Measurements from ENCODE around the gene PLSCR4. TPM values are rescaled to one million over a fixed set of nuclear protein-coding genes. Genes with fewer than 3 reads are reported as not detected.

PLSCR4 gene
- total RNA-seq, 2 experiments from 2014 or later = 0.31 TPM; not detected in 1

- no peak for DNase-seq
- POLR2A ChIA-PET = no interaction called here
- CTCF ChIA-PET = interaction anchor here (1.3 kb wide), 1 partner anchor 25 kb away, joined by 3 read pairs; no protein-coding TSS in a partner anchor
- H3K27ac Mint-ChIP-seq = no peak overlapping the region
- H3K4me3 Mint-ChIP-seq = no peak overlapping the region
- ATAC-seq = no peak
- peaks cover 31% of the 10 kb centered on the region for H3K27me3 Mint-ChIP-seq (ENCODE audit: low read depth)
- H3K36me3 Mint-ChIP-seq (ENCODE audit: low read depth) = no peaks in the 10 kb centered on the region
- H3K4me1 Mint-ChIP-seq (ENCODE audit: low read depth) = peaks cover 15% of the 10 kb centered on the region
- H3K9me3 Mint-ChIP-seq (ENCODE audit: insufficient read depth) = no peaks in the 10 kb centered on the region
Observed at GRCh38 chr3:146164506-146164905, 86.4 kb downstream of the PLSCR4 start.

- no peak overlapping the region for H3K4me3 Mint-ChIP-seq
- H3K4me1 Mint-ChIP-seq (ENCODE audit: low read depth) = peaks cover 15% of the 10 kb centered on the region
- H3K36me3 Mint-ChIP-seq (ENCODE audit: low read depth) = no peaks in the 10 kb centered on the region
- no peak overlapping the region for H3K27ac Mint-ChIP-seq
- peaks cover 32% of the 10 kb centered on the region for H3K27me3 Mint-ChIP-seq (ENCODE audit: low read depth)
- ChIA-PET CTCF (interaction anchor here (1.3 kb wide), 1 partner anchor 26 kb away, joined by 3 read pairs; no protein-coding TSS in a partner anchor), POLR2A (no interaction called here)
- H3K9me3 Mint-ChIP-seq (ENCODE audit: insufficient read depth) = no peaks in the 10 kb centered on the region
- ATAC-seq = no peak
- DNase-seq = no peak
Observed at GRCh38 chr3:146164071-146164470, 86.8 kb downstream of the PLSCR4 start.

- ChIA-PET POLR2A (no interaction called here), CTCF (interaction anchor here (1.3 kb wide), 1 partner anchor 26 kb away, joined by 3 read pairs; no protein-coding TSS in a partner anchor)
- no peaks in the 10 kb centered on the region for H3K9me3 Mint-ChIP-seq (ENCODE audit: insufficient read depth)
- peaks cover 37% of the 10 kb centered on the region for H3K27me3 Mint-ChIP-seq (ENCODE audit: low read depth)
- H3K4me3 Mint-ChIP-seq = no peak overlapping the region
- ATAC-seq (no peak), DNase-seq (no peak)
- no peak overlapping the region for H3K27ac Mint-ChIP-seq
- peaks cover 15% of the 10 kb centered on the region for H3K4me1 Mint-ChIP-seq (ENCODE audit: low read depth)
- H3K36me3 Mint-ChIP-seq (ENCODE audit: low read depth) = no peaks in the 10 kb centered on the region
Observed at GRCh38 chr3:146163584-146163983, 87.3 kb downstream of the PLSCR4 start.

GRCh38 chr3:146162561-146162960 lies 88.3 kb downstream of the PLSCR4 start:
- H3K9me3 Mint-ChIP-seq (ENCODE audit: insufficient read depth) = no peaks in the 10 kb centered on the region
- no peak overlapping the region for H3K4me3 Mint-ChIP-seq
- no peak for ATAC-seq
- POLR2A ChIA-PET = no interaction called here
- H3K27me3 Mint-ChIP-seq (ENCODE audit: low read depth) = peaks cover 42% of the 10 kb centered on the region
- CTCF ChIA-PET = no interaction called here
- no peak overlapping the region for H3K27ac Mint-ChIP-seq
- no peak for DNase-seq
- H3K36me3 Mint-ChIP-seq (ENCODE audit: low read depth) = no peaks in the 10 kb centered on the region
- peaks cover 15% of the 10 kb centered on the region for H3K4me1 Mint-ChIP-seq (ENCODE audit: low read depth)

DNA sequence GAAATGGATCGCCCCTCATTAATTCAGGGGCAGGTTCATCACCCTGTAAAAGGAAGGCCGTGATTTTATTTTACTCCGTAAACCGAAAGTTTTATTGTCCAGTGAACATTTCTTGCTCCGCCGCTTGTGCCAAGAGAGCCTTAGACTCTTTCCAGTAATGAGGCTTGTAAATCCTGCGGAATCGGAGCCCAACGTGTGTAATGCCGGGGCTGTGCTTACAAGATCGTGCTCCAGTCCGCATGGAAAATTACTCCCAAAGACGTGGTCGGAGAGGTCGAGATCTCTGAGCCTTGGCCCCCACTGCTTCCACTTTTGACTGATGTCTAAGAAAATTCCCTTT lies 89.3 kb downstream of the PLSCR4 start:
- no peaks in the 10 kb centered on the region for H3K9me3 Mint-ChIP-seq (ENCODE audit: insufficient read depth)
- H3K4me3 Mint-ChIP-seq = peak overlapping the region; percentile 39
- peaks cover 44% of the 10 kb centered on the region for H3K27me3 Mint-ChIP-seq (ENCODE audit: low read depth)
- DNase-seq (no peak), ATAC-seq (no peak)
- H3K4me1 Mint-ChIP-seq (ENCODE audit: low read depth) = peaks cover 15% of the 10 kb centered on the region
- H3K27ac Mint-ChIP-seq = no peak overlapping the region
- ChIA-PET CTCF (no interaction called here), POLR2A (no interaction called here)
- H3K36me3 Mint-ChIP-seq (ENCODE audit: low read depth) = no peaks in the 10 kb centered on the region

GRCh38 chr3:146160964-146161662 lies 89.8 kb downstream of the PLSCR4 start, which contains the start of gene PLOD2:
TSS of gene PLOD2 (minus strand) at chr3:146161184. CDS start at chr3:146160989, 195 bp downstream.
- H3K4me1 Mint-ChIP-seq (ENCODE audit: low read depth) = peaks cover 15% of the 10 kb centered on the region
- DNase-seq = peak; percentile 28
- peak; percentile 78 for ATAC-seq
- ChIA-PET CTCF (no interaction called here), POLR2A (no interaction called here)
- no peaks in the 10 kb centered on the region for H3K36me3 Mint-ChIP-seq (ENCODE audit: low read depth)
- H3K27ac Mint-ChIP-seq = no peak within 1 kb of the TSS
- H3K4me3 Mint-ChIP-seq = peak within 1 kb of the TSS; percentile 61
- no peaks in the 10 kb centered on the region for H3K9me3 Mint-ChIP-seq (ENCODE audit: insufficient read depth)
- peaks cover 45% of the 10 kb centered on the region for H3K27me3 Mint-ChIP-seq (ENCODE audit: low read depth)

DNA sequence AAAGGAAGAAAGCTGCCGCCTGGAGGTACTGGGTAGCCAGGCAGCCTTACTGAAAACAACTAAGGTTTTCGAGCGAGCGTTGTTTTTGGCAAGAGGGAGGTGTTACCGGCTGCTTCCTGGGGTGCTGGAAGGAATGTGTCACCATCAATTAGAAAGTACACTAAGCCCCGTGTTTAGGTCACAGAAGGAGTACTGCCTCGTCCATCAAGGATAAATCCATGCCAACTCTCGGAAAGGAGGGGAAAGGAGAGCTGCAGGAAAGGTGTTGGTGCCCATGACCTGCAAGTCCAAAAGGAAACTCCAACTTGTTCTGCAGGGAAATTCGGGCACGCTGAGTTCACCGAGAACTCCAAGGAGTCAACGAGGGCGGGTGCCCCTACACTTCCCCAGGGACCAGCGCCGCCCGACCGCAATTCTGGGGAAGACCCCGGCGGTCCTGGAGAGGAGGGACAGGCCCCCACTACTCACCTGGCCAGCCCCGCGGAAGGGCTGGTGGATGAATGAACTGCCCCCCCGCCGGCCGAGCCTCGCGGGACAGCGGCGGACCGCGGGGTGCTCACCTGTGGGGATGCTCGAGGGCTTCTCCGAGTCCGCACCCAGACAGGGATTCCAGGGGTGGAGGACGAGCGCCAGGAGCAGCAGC lies 90.5 kb downstream of the PLSCR4 start:
- Mint-ChIP-seq H3K4me1 (ENCODE audit: low read depth) (peaks cover 15% of the 10 kb centered on the region), H3K27me3 (ENCODE audit: low read depth) (peaks cover 48% of the 10 kb centered on the region), H3K36me3 (ENCODE audit: low read depth) (no peaks in the 10 kb centered on the region), H3K27ac (no peak overlapping the region), H3K4me3 (peak overlapping the region; percentile 61), H3K9me3 (ENCODE audit: insufficient read depth) (no peaks in the 10 kb centered on the region)
- ChIA-PET CTCF (no interaction called here), POLR2A (no interaction called here)
- ATAC-seq (peak; percentile 48), DNase-seq (peak; percentile 28)

GRCh38 chr3:146159616-146160320 lies 91.1 kb downstream of the PLSCR4 start:
- CTCF ChIA-PET = no interaction called here
- Mint-ChIP-seq H3K4me1 (ENCODE audit: low read depth) (peaks cover 15% of the 10 kb centered on the region), H3K4me3 (no peak overlapping the region), H3K27me3 (ENCODE audit: low read depth) (peaks cover 48% of the 10 kb centered on the region), H3K27ac (no peak overlapping the region), H3K36me3 (ENCODE audit: low read depth) (no peaks in the 10 kb centered on the region), H3K9me3 (ENCODE audit: insufficient read depth) (no peaks in the 10 kb centered on the region)
- DNase-seq = no peak
- POLR2A ChIA-PET = no interaction called here
- ATAC-seq = no peak

DNA sequence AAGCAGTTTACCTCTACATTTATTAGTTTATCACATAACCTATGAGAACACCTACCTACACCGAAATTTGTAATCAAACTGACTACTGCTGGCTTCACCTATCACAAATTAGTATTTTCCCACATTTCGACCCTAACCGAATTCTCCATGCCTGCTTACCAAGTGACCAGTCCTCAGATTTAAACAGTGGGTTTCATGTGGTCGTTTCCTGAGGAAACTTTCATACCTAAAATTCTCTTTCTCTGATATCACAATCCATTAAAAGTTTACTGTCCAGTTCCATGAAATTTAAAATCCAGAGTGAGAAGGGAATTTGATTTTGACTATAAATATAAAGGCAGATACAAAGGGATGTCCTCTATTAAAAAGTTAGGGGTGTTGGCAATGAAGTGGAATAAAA lies 91.9 kb downstream of the PLSCR4 start:
- CTCF ChIA-PET = no interaction called here
- no peaks in the 10 kb centered on the region for H3K36me3 Mint-ChIP-seq (ENCODE audit: low read depth)
- no peak for ATAC-seq
- peaks cover 48% of the 10 kb centered on the region for H3K27me3 Mint-ChIP-seq (ENCODE audit: low read depth)
- no peak overlapping the region for H3K27ac Mint-ChIP-seq
- peaks cover 15% of the 10 kb centered on the region for H3K4me1 Mint-ChIP-seq (ENCODE audit: low read depth)
- no peak overlapping the region for H3K4me3 Mint-ChIP-seq
- DNase-seq = no peak
- no peaks in the 10 kb centered on the region for H3K9me3 Mint-ChIP-seq (ENCODE audit: insufficient read depth)
- POLR2A ChIA-PET = no interaction called here

GRCh38 chr3:146157325-146158060 lies 93.4 kb downstream of the PLSCR4 start:
- H3K27ac Mint-ChIP-seq = no peak overlapping the region
- CTCF ChIA-PET = no interaction called here
- peaks cover 39% of the 10 kb centered on the region for H3K27me3 Mint-ChIP-seq (ENCODE audit: low read depth)
- H3K36me3 Mint-ChIP-seq (ENCODE audit: low read depth) = no peaks in the 10 kb centered on the region
- ATAC-seq (no peak), DNase-seq (no peak)
- H3K4me3 Mint-ChIP-seq = no peak overlapping the region
- POLR2A ChIA-PET = interaction anchor here (0.6 kb wide), 1 partner anchor 162 kb away, joined by 3 read pairs; no protein-coding TSS in a partner anchor
- peaks cover 15% of the 10 kb centered on the region for H3K4me1 Mint-ChIP-seq (ENCODE audit: low read depth)
- no peaks in the 10 kb centered on the region for H3K9me3 Mint-ChIP-seq (ENCODE audit: insufficient read depth)

- no peak overlapping the region for H3K4me3 Mint-ChIP-seq
- ChIA-PET POLR2A (interaction anchor here (0.6 kb wide), 1 partner anchor 163 kb away, joined by 3 read pairs; no protein-coding TSS in a partner anchor), CTCF (interaction anchor here (1.0 kb wide), 1 partner anchor 92 kb away, joined by 3 read pairs; no protein-coding TSS in a partner anchor)
- no peak overlapping the region for H3K27ac Mint-ChIP-seq
- no peaks in the 10 kb centered on the region for H3K9me3 Mint-ChIP-seq (ENCODE audit: insufficient read depth)
- no peaks in the 10 kb centered on the region for H3K36me3 Mint-ChIP-seq (ENCODE audit: low read depth)
- no peak for ATAC-seq
- H3K27me3 Mint-ChIP-seq (ENCODE audit: low read depth) = peaks cover 33% of the 10 kb centered on the region
- peaks cover 15% of the 10 kb centered on the region for H3K4me1 Mint-ChIP-seq (ENCODE audit: low read depth)
- DNase-seq = no peak
Observed at GRCh38 chr3:146156666-146157314, 94.1 kb downstream of the PLSCR4 start.
